Measurements from ENCODE around the gene SNX24.

Gene SNX24

GRCh38 chr5:122863240-122863639 is 17.8 kb downstream of the SNX24 start:
- no peak for TF ChIP-seq POLR2A (IDR thresholded peaks at IDR 0.05; ENCODE audit: extremely low read depth, insufficient read length)
- no peak for TF ChIP-seq MYC (IDR thresholded peaks at IDR 0.05; ENCODE audit: low read depth, low read length)
- TF ChIP-seq, protein P1, sequence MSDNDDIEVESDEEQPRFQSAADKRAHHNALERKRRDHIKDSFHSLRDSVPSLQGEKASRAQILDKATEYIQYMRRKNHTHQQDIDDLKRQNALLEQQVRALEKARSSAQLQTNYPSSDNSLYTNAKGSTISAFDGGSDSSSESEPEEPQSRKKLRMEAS (IDR thresholded peaks at IDR 0.05; ENCODE audit: low read depth, low read length): no peak
- no peak for TF ChIP-seq CTCF (IDR thresholded peaks at IDR 0.05; ENCODE audit: low read depth, low read length)
- H3K4me3 ChIP-seq (ENCODE audit: low read depth, low read length): no peak overlapping the region
- peak; percentile 3 for DNase-seq (ENCODE audit: low read depth)

DNA sequence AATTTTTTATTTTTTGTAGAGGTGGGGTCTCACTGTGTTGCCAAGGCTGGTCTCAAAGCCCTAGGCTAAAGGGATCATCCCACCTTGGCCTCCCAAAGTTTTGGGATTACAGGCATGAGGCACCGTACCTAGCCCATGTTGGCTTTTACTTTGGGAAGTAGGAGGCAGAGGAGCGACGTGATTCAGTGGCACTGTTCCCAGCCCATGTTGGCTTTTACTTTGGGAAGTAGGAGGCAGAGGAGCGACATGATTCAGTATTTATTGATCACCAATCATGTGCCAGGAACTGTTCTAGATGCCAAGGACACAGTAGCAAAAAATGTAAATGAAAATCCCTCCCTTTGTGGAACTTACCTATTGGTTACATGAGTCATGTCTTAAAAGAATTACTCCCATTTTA is 18.3 kb downstream of the SNX24 start:
- H3K4me3 ChIP-seq (ENCODE audit: low read depth, low read length): no peak overlapping the region
- no peak for TF ChIP-seq MYC (IDR thresholded peaks at IDR 0.05; ENCODE audit: low read depth, low read length)
- TF ChIP-seq POLR2A (IDR thresholded peaks at IDR 0.05; ENCODE audit: extremely low read depth, insufficient read length): no peak
- TF ChIP-seq CTCF (IDR thresholded peaks at IDR 0.05; ENCODE audit: low read depth, low read length): no peak
- TF ChIP-seq, protein P1 (IDR thresholded peaks at IDR 0.05; ENCODE audit: low read depth, low read length): no peak
- no peak for DNase-seq (ENCODE audit: low read depth)

GRCh38 chr5:122864400-122864799 is 19.0 kb downstream of the SNX24 start:
- no peak overlapping the region for H3K4me3 ChIP-seq (ENCODE audit: low read depth, low read length)
- TF ChIP-seq CTCF (IDR thresholded peaks at IDR 0.05; ENCODE audit: low read depth, low read length) (no peak), POLR2A (IDR thresholded peaks at IDR 0.05; ENCODE audit: extremely low read depth, insufficient read length) (no peak), MYC (IDR thresholded peaks at IDR 0.05; ENCODE audit: low read depth, low read length) (no peak)
- TF ChIP-seq, protein P1 (IDR thresholded peaks at IDR 0.05; ENCODE audit: low read depth, low read length): no peak
- DNase-seq (ENCODE audit: low read depth): no peak

- TF ChIP-seq CTCF (IDR thresholded peaks at IDR 0.05; ENCODE audit: low read depth, low read length): no peak
- TF ChIP-seq MYC (IDR thresholded peaks at IDR 0.05; ENCODE audit: low read depth, low read length): no peak
- no peak for TF ChIP-seq POLR2A (IDR thresholded peaks at IDR 0.05; ENCODE audit: extremely low read depth, insufficient read length)
- TF ChIP-seq, protein P1 (IDR thresholded peaks at IDR 0.05; ENCODE audit: low read depth, low read length): no peak
- no peak for DNase-seq (ENCODE audit: low read depth)
Observed at GRCh38 chr5:122864842-122865241, 19.4 kb downstream of the SNX24 start.

GRCh38 chr5:122870219-122870856 is 24.9 kb downstream of the SNX24 start:
- no peak overlapping the region for H3K4me3 ChIP-seq (ENCODE audit: low read depth, low read length)
- TF ChIP-seq, protein P1 (IDR thresholded peaks at IDR 0.05; ENCODE audit: low read depth, low read length): no peak
- no peak for TF ChIP-seq CTCF (IDR thresholded peaks at IDR 0.05; ENCODE audit: low read depth, low read length)
- TF ChIP-seq MYC (IDR thresholded peaks at IDR 0.05; ENCODE audit: low read depth, low read length): no peak
- no peak for DNase-seq (ENCODE audit: low read depth)

More at GRCh38 chr5:122864842-122865241, 19.4 kb downstream of the SNX24 start:
- H3K4me3 ChIP-seq (ENCODE audit: low read depth, low read length): no peak overlapping the region

Data from NB4 (cell line).